Keratinocyte (primary cell): ENCODE results near the gene PAX3. TPM values are rescaled to one million over a fixed set of nuclear protein-coding genes. Genes with fewer than 3 reads are reported as not detected.

ENCODE experiments used
- DNase-seq: peaks from one replicate; pipeline ENCODE4 v3.0.0-alpha.2; 2011; ENCODE audit warnings: low read depth, missing footprints, low spot score
- FAIRE-seq: peaks from 2 replicates; lab custom pipeline; 2011; peaks lifted over from hg19 to GRCh38; lab: Jason Lieb, UNC
- H2AFZ ChIP-seq: 2 replicates; pipeline ENCODE4 v1.6.0; 2012; ENCODE audit warnings: low read length, control low read depth, inconsistent platforms; ENCODE audit not compliant: control insufficient read depth
- H3K27ac ChIP-seq: 2 replicates; pipeline ENCODE4 v1.5.1; 2011; ENCODE audit warnings: low read length; ENCODE audit not compliant: control insufficient read depth, insufficient read depth
- H3K27me3 ChIP-seq: 3 replicates; pipeline ENCODE4 v1.6.0; 2011; ENCODE audit warnings: low read length; ENCODE audit not compliant: control insufficient read depth, insufficient read depth; ENCODE audit errors: extremely low read depth
- H3K36me3 ChIP-seq, 2 experiments: 2 replicates in 1 of 2; 3 replicates in 1 of 2; pipeline ENCODE4 v1.5.1; 2011; ENCODE audit warnings: low read length in 2 of 2, mild to moderate bottlenecking in 1 of 2; ENCODE audit not compliant: control insufficient read depth in 2 of 2, insufficient read depth in 2 of 2; ENCODE audit errors: extremely low read depth in 1 of 2
- H3K4me1 ChIP-seq: 3 replicates; pipeline ENCODE4 v1.5.1; 2011; ENCODE audit warnings: low read length; ENCODE audit not compliant: control insufficient read depth, insufficient read depth; ENCODE audit errors: extremely low read depth
- H3K4me2 ChIP-seq: 3 replicates; pipeline ENCODE4 v1.6.0; 2011; ENCODE audit warnings: low read depth, low read length; ENCODE audit not compliant: control insufficient read depth, insufficient read depth; ENCODE audit errors: extremely low read depth
- H3K4me3 ChIP-seq, 3 experiments: fragments of 200-600 bp in 1 of 3; sonication (generic) in 1 of 3; 2 replicates in 2 of 3; 3 replicates in 1 of 3; pipeline ENCODE4 v1.5.1; 2011 to 2016; ENCODE audit warnings: low read length in 3 of 3, mild to moderate bottlenecking in 3 of 3, control low read depth in 2 of 3, inconsistent platforms in 1 of 3, low read depth in 1 of 3, mixed read lengths in 1 of 3, mixed run types in 1 of 3, moderate library complexity in 1 of 3; ENCODE audit not compliant: control insufficient read depth in 2 of 3, insufficient read depth in 2 of 3; ENCODE audit errors: extremely low read depth in 1 of 3
- H3K79me2 ChIP-seq: 2 replicates; pipeline ENCODE4 v1.6.0; 2012; ENCODE audit warnings: low read length; ENCODE audit not compliant: control insufficient read depth, insufficient read depth
- H3K9ac ChIP-seq: 3 replicates; pipeline ENCODE4 v1.6.0; 2011; ENCODE audit warnings: low read length; ENCODE audit not compliant: control insufficient read depth, insufficient read depth; ENCODE audit errors: extremely low read depth
- H3K9me1 ChIP-seq: 3 replicates; pipeline ENCODE4 v1.6.0; 2011; ENCODE audit warnings: low read length; ENCODE audit not compliant: control insufficient read depth, insufficient read depth; ENCODE audit errors: extremely low read depth
- H3K9me3 ChIP-seq: 2 replicates; pipeline ENCODE4 v1.5.1; 2012; ENCODE audit warnings: low read depth, low read length; ENCODE audit not compliant: control insufficient read depth
- H4K20me1 ChIP-seq: 3 replicates; pipeline ENCODE4 v1.6.0; 2011; ENCODE audit warnings: low read length; ENCODE audit not compliant: control insufficient read depth, insufficient read depth; ENCODE audit errors: extremely low read depth
- EZH2 ChIP-seq: IDR thresholded peaks from one replicate; pipeline ENCODE4 v1.6.1; 2012; ENCODE audit warnings: inconsistent platforms, mild to moderate bottlenecking, low read length, moderate library complexity
- dilution Hi-C: fragments of 300-500 bp; cut with MboI; formaldehyde crosslinking; loops from one replicate; pipeline ENCODE4 v1.7.0; 2020; ENCODE audit warnings: low sequenced_read_pairs; ENCODE audit not compliant: extremely low pct_ligation_motif_present
- polyA plus RNA-seq, 5 experiments: library from polyadenylated mRNA; depleted of rRNA in 3 of 5; stranded (reverse) in 3 of 5; stranded (forward) in 1 of 5; unstranded in 1 of 5; fragments of >200 nt; gene quantifications; 1 replicate in 1 of 5; 2 replicates in 3 of 5; 3 replicates in 1 of 5; pipeline versions ENCODE4 v1.2.1 to v1.2.3, GENCODE V29; 2011 to 2012; ENCODE audit warnings: missing spikeins in 2 of 5, low read depth in 1 of 5, low replicate concordance in 1 of 5
- TF ChIP-seq, protein P1 (sequence below), 3 experiments: IDR thresholded peaks in 1 of 3; conservative IDR thresholded peaks in 1 of 3; optimal IDR thresholded peaks in 1 of 3; 2 replicates in 2 of 3; 3 replicates in 1 of 3; pipeline versions ENCODE3 to v1.5.1; 2011; ENCODE audit warnings: low read length in 3 of 3, mild to moderate bottlenecking in 3 of 3, moderate library complexity in 2 of 3, control low read depth in 1 of 3, inconsistent platforms in 1 of 3; ENCODE audit not compliant: insufficient read depth in 2 of 3; ENCODE audit errors: extremely low read depth in 1 of 3

Gene PAX3
- polyA plus RNA-seq, 1 donor (not counting 4 experiments of a cell fraction or from before 2014, with no cell fraction given) = not detected

DNA sequence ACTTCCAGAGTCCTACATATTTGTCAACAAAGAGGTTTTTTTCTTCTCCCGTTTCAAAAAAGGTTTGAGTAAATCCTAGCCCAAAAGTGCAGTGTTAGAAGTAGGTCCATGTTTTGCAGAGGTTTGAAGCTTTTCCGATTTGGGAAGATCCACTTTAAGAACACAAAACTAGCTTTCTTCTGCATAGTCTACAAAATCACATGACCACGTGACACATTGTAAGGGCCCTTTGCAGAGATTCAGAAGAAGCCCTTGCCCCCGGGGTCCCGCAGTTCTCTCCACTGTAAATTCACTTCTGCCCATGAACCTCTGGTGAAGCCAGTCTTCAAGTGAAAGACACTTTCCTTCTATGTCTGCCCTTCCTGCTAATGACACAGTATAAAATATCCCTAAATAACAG, 49.4 kb downstream of the PAX3 start:
- Histone ChIP-seq H3K27ac (no peak overlapping the region), H3K79me2 (no peaks in the 10 kb centered on the region), H3K9me3 (no peaks in the 10 kb centered on the region), H3K4me3 (no peak overlapping the region), H2AFZ (no peak overlapping the region), H3K9me1 (no peaks in the 10 kb centered on the region), H3K36me3 (no peaks in the 10 kb centered on the region), H3K9ac (no peak overlapping the region), H3K27me3 (no peaks in the 10 kb centered on the region), H3K4me2 (no peak overlapping the region), H3K4me1 (no peaks in the 10 kb centered on the region), H4K20me1 (no peaks in the 10 kb centered on the region)
- FAIRE-seq (no peak), DNase-seq (no peak)
- TF ChIP-seq, protein P1, sequence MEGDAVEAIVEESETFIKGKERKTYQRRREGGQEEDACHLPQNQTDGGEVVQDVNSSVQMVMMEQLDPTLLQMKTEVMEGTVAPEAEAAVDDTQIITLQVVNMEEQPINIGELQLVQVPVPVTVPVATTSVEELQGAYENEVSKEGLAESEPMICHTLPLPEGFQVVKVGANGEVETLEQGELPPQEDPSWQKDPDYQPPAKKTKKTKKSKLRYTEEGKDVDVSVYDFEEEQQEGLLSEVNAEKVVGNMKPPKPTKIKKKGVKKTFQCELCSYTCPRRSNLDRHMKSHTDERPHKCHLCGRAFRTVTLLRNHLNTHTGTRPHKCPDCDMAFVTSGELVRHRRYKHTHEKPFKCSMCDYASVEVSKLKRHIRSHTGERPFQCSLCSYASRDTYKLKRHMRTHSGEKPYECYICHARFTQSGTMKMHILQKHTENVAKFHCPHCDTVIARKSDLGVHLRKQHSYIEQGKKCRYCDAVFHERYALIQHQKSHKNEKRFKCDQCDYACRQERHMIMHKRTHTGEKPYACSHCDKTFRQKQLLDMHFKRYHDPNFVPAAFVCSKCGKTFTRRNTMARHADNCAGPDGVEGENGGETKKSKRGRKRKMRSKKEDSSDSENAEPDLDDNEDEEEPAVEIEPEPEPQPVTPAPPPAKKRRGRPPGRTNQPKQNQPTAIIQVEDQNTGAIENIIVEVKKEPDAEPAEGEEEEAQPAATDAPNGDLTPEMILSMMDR (optimal IDR thresholded peaks at IDR 0.05 in 1 of 3, IDR thresholded peaks at IDR 0.05 in 1 of 3, conservative IDR thresholded peaks at IDR 0.05 in 1 of 3; ENCODE audit: extremely low read depth in 1 of 3, insufficient read depth in 2 of 3, low read length in 3 of 3) = no peak
- TF ChIP-seq EZH2 = no peak
- dilution Hi-C loops = no loop called here

DNA sequence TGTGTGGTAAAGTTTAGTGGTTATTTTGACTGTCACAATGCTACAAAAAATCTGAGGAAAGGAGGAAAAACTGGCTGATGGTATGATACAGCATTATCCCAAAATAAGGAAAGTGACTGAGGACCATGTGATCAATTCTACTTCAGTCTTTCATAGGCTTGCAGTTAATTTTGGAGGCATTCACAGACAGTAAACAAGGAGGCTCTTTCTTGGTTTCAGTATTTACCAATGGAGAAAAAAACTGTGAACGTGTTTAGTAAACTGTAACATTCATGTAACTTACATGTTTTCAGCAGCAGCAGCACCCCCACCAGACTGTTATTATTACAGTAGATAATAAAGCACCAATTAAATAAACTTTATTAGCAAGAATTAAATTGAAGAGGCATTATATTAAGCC, 50.0 kb downstream of the PAX3 start:
- H3K9ac ChIP-seq = no peak overlapping the region
- TF ChIP-seq, protein P1 (optimal IDR thresholded peaks at IDR 0.05 in 1 of 3, IDR thresholded peaks at IDR 0.05 in 1 of 3, conservative IDR thresholded peaks at IDR 0.05 in 1 of 3; ENCODE audit: extremely low read depth in 1 of 3, insufficient read depth in 2 of 3, low read length in 3 of 3) = no peak
- no peak for TF ChIP-seq EZH2
- H3K9me3 ChIP-seq = no peaks in the 10 kb centered on the region
- H3K79me2 ChIP-seq = no peaks in the 10 kb centered on the region
- no peaks in the 10 kb centered on the region for H4K20me1 ChIP-seq
- H3K9me1 ChIP-seq = no peaks in the 10 kb centered on the region
- DNase-seq (no peak), FAIRE-seq (no peak)
- H3K27ac ChIP-seq = no peak overlapping the region
- H3K36me3 ChIP-seq = no peaks in the 10 kb centered on the region
- H3K27me3 ChIP-seq = no peaks in the 10 kb centered on the region
- no peak overlapping the region for H3K4me2 ChIP-seq
- H3K4me1 ChIP-seq = no peaks in the 10 kb centered on the region
- no peak overlapping the region for H3K4me3 ChIP-seq
- no peak overlapping the region for H2AFZ ChIP-seq
- dilution Hi-C loops = no loop called here
